HG03565 (cell line): ENCODE data around the gene CFHR1.
"Not testable (repeated sequence)": the region's sequence is repeated elsewhere in the genome, so short reads cannot be mapped to it uniquely, and the experiment has no call there.

Experiments used
- ATAC-seq: cut with Tn5 transposase; IDR thresholded peaks from one replicate; pipeline ENCODE4 v1.9.1; 2021; ENCODE audit warnings: mild to moderate bottlenecking, moderate library complexity; ENCODE audit not compliant: unreplicated experiment

CFHR1 gene

GRCh38 chr1:196819531-196819930 lies at the start of gene CFHR1:
Gene CFHR1 (plus strand): TSS chr1:196819731. CDS start chr1:196819845, 114 bp downstream.
- ATAC-seq: not testable (repeated sequence)

- not testable (repeated sequence) for ATAC-seq
Measured at GRCh38 chr1:196769823-196770222, 49.7 kb upstream of the CFHR1 start.

- no peak for ATAC-seq
Measured at GRCh38 chr1:196773713-196774112, 45.8 kb upstream of the CFHR1 start.

- ATAC-seq: no peak
Measured at GRCh38 chr1:196774175-196774574, 45.4 kb upstream of the CFHR1 start.

- peak; percentile 89 for ATAC-seq
Measured at GRCh38 chr1:196774603-196775002, 44.9 kb upstream of the CFHR1 start, which contains the start of gene CFHR3. Gene CFHR3 (plus strand): TSS chr1:196774840. CDS start chr1:196774887, 47 bp downstream.

GRCh38 chr1:196777603-196778002 lies 41.9 kb upstream of the CFHR1 start:
- ATAC-seq: no peak

GRCh38 chr1:196779093-196779492 lies 40.4 kb upstream of the CFHR1 start:
- no peak for ATAC-seq

GRCh38 chr1:196791252-196791651 lies 28.3 kb upstream of the CFHR1 start:
- ATAC-seq: not testable (repeated sequence)

GRCh38 chr1:196794103-196794502 lies 25.4 kb upstream of the CFHR1 start:
- ATAC-seq: not testable (repeated sequence)

GRCh38 chr1:196797891-196798290 lies 21.6 kb upstream of the CFHR1 start:
- no peak for ATAC-seq

GRCh38 chr1:196801920-196802319 lies 17.6 kb upstream of the CFHR1 start:
- not testable (repeated sequence) for ATAC-seq

- ATAC-seq: no peak
Measured at GRCh38 chr1:196808529-196809235, 10.8 kb upstream of the CFHR1 start.

GRCh38 chr1:196817442-196817841 lies 2.1 kb upstream of the CFHR1 start:
- not testable (repeated sequence) for ATAC-seq

GRCh38 chr1:196827860-196828259 lies 8.3 kb downstream of the CFHR1 start:
- peak; percentile 99 for ATAC-seq

GRCh38 chr1:196849613-196850492 lies 30.3 kb downstream of the CFHR1 start:
- not testable (repeated sequence) for ATAC-seq

- ATAC-seq: no peak
Measured at GRCh38 chr1:196856053-196856452, 36.5 kb downstream of the CFHR1 start.

GRCh38 chr1:196857188-196857587 lies 37.7 kb downstream of the CFHR1 start:
- ATAC-seq: no peak

GRCh38 chr1:196858811-196859210 lies 39.3 kb downstream of the CFHR1 start:
- no peak for ATAC-seq

- ATAC-seq: no peak
Measured at GRCh38 chr1:196860323-196860884, 40.9 kb downstream of the CFHR1 start.

GRCh38 chr1:196861429-196861828 lies 41.9 kb downstream of the CFHR1 start:
- ATAC-seq: no peak

GRCh38 chr1:196866974-196867373 lies 47.4 kb downstream of the CFHR1 start:
- ATAC-seq: no peak
